Measurements from ENCODE around the gene OR5K2.
A peak's percentile ranks its signal among the peaks of the same experiment; 100 is the strongest.

OR5K2 gene

GRCh38 chr3:98501270-98501669, 3.8 kb downstream of the OR5K2 start:
- H3K4me1 ChIP-seq (ENCODE audit: control insufficient read depth, insufficient read depth, low read length, unreplicated experiment) = no peaks in the 10 kb centered on the region
- no peak overlapping the region for H3K4me3 ChIP-seq (ENCODE audit: low read depth, low read length)
- no peak overlapping the region for H2AFZ ChIP-seq (ENCODE audit: low read length, unreplicated experiment)
- no peaks in the 10 kb centered on the region for H3K36me3 ChIP-seq (ENCODE audit: insufficient read depth, low read length)
- H3K79me2 ChIP-seq (ENCODE audit: control insufficient read depth, insufficient read depth, low read length, unreplicated experiment) = no peaks in the 10 kb centered on the region
- no peak overlapping the region for H3K27ac ChIP-seq (ENCODE audit: low read depth, low read length)
- peaks cover 19% of the 10 kb centered on the region for H3K27me3 ChIP-seq (ENCODE audit: insufficient read depth, low read length)

GRCh38 chr3:98501863-98502576, 4.5 kb downstream of the OR5K2 start:
- no peaks in the 10 kb centered on the region for H3K36me3 ChIP-seq (ENCODE audit: insufficient read depth, low read length)
- H3K79me2 ChIP-seq (ENCODE audit: control insufficient read depth, insufficient read depth, low read length, unreplicated experiment) = no peaks in the 10 kb centered on the region
- no peak overlapping the region for H3K27ac ChIP-seq (ENCODE audit: low read depth, low read length)
- H3K27me3 ChIP-seq (ENCODE audit: insufficient read depth, low read length) = peaks cover 16% of the 10 kb centered on the region
- H3K4me1 ChIP-seq (ENCODE audit: control insufficient read depth, insufficient read depth, low read length, unreplicated experiment) = no peaks in the 10 kb centered on the region
- no peak overlapping the region for H3K4me3 ChIP-seq (ENCODE audit: low read depth, low read length)
- no peak overlapping the region for H2AFZ ChIP-seq (ENCODE audit: low read length, unreplicated experiment)

GRCh38 chr3:98504539-98504938, 7.1 kb downstream of the OR5K2 start:
- no peaks in the 10 kb centered on the region for H3K4me1 ChIP-seq (ENCODE audit: control insufficient read depth, insufficient read depth, low read length, unreplicated experiment)
- no peak overlapping the region for H3K27ac ChIP-seq (ENCODE audit: low read depth, low read length)
- H2AFZ ChIP-seq (ENCODE audit: low read length, unreplicated experiment) = no peak overlapping the region
- no peaks in the 10 kb centered on the region for H3K79me2 ChIP-seq (ENCODE audit: control insufficient read depth, insufficient read depth, low read length, unreplicated experiment)
- H3K4me3 ChIP-seq (ENCODE audit: low read depth, low read length) = no peak overlapping the region
- H3K36me3 ChIP-seq (ENCODE audit: insufficient read depth, low read length) = no peaks in the 10 kb centered on the region
- H3K27me3 ChIP-seq (ENCODE audit: insufficient read depth, low read length) = peaks cover 5% of the 10 kb centered on the region; the same call in 1 of the 2 replicates

GRCh38 chr3:98508582-98508981, 11.1 kb downstream of the OR5K2 start:
- Histone ChIP-seq H3K4me3 (ENCODE audit: low read depth, low read length) (no peak overlapping the region), H3K27ac (ENCODE audit: low read depth, low read length) (no peak overlapping the region), H3K27me3 (ENCODE audit: insufficient read depth, low read length) (no peaks in the 10 kb centered on the region), H3K79me2 (ENCODE audit: control insufficient read depth, insufficient read depth, low read length, unreplicated experiment) (no peaks in the 10 kb centered on the region), H2AFZ (ENCODE audit: low read length, unreplicated experiment) (no peak overlapping the region), H3K36me3 (ENCODE audit: insufficient read depth, low read length) (no peaks in the 10 kb centered on the region), H3K4me1 (ENCODE audit: control insufficient read depth, insufficient read depth, low read length, unreplicated experiment) (peaks cover 8% of the 10 kb centered on the region)

- Histone ChIP-seq H3K79me2 (ENCODE audit: control insufficient read depth, insufficient read depth, low read length, unreplicated experiment) (no peaks in the 10 kb centered on the region), H2AFZ (ENCODE audit: low read length, unreplicated experiment) (no peak overlapping the region), H3K27ac (ENCODE audit: low read depth, low read length) (no peak overlapping the region), H3K36me3 (ENCODE audit: insufficient read depth, low read length) (peaks cover 13% of the 10 kb centered on the region; the same call in 1 of the 2 replicates), H3K4me1 (ENCODE audit: control insufficient read depth, insufficient read depth, low read length, unreplicated experiment) (peaks cover 15% of the 10 kb centered on the region), H3K27me3 (ENCODE audit: insufficient read depth, low read length) (no peaks in the 10 kb centered on the region), H3K4me3 (ENCODE audit: low read depth, low read length) (no peak overlapping the region)
Measured at GRCh38 chr3:98512576-98512975, 15.1 kb downstream of the OR5K2 start.

- H3K27ac ChIP-seq (ENCODE audit: low read depth, low read length) = no peak overlapping the region
- H2AFZ ChIP-seq (ENCODE audit: low read length, unreplicated experiment) = no peak overlapping the region
- H3K79me2 ChIP-seq (ENCODE audit: control insufficient read depth, insufficient read depth, low read length, unreplicated experiment) = no peaks in the 10 kb centered on the region
- H3K4me1 ChIP-seq (ENCODE audit: control insufficient read depth, insufficient read depth, low read length, unreplicated experiment) = peaks cover 15% of the 10 kb centered on the region
- H3K36me3 ChIP-seq (ENCODE audit: insufficient read depth, low read length) = peaks cover 13% of the 10 kb centered on the region; the same call in 1 of the 2 replicates
- H3K27me3 ChIP-seq (ENCODE audit: insufficient read depth, low read length) = no peaks in the 10 kb centered on the region
- H3K4me3 ChIP-seq (ENCODE audit: low read depth, low read length) = no peak overlapping the region
Measured at GRCh38 chr3:98513091-98513511, 15.6 kb downstream of the OR5K2 start.

GRCh38 chr3:98513736-98514135, 16.3 kb downstream of the OR5K2 start:
- peaks cover 19% of the 10 kb centered on the region; the same call in 1 of the 2 replicates for H3K36me3 ChIP-seq (ENCODE audit: insufficient read depth, low read length)
- H3K27ac ChIP-seq (ENCODE audit: low read depth, low read length) = peak overlapping the region; percentile 30; the same call in 1 of the 2 replicates
- no peaks in the 10 kb centered on the region for H3K27me3 ChIP-seq (ENCODE audit: insufficient read depth, low read length)
- no peak overlapping the region for H2AFZ ChIP-seq (ENCODE audit: low read length, unreplicated experiment)
- H3K4me3 ChIP-seq (ENCODE audit: low read depth, low read length) = no peak overlapping the region
- peaks cover 5% of the 10 kb centered on the region for H3K79me2 ChIP-seq (ENCODE audit: control insufficient read depth, insufficient read depth, low read length, unreplicated experiment)
- H3K4me1 ChIP-seq (ENCODE audit: control insufficient read depth, insufficient read depth, low read length, unreplicated experiment) = peaks cover 15% of the 10 kb centered on the region

GRCh38 chr3:98514948-98515347, 17.5 kb downstream of the OR5K2 start:
- Histone ChIP-seq H3K36me3 (ENCODE audit: insufficient read depth, low read length) (peaks cover 31% of the 10 kb centered on the region), H3K27ac (ENCODE audit: low read depth, low read length) (no peak overlapping the region), H3K79me2 (ENCODE audit: control insufficient read depth, insufficient read depth, low read length, unreplicated experiment) (peaks cover 16% of the 10 kb centered on the region), H3K4me1 (ENCODE audit: control insufficient read depth, insufficient read depth, low read length, unreplicated experiment) (peaks cover 15% of the 10 kb centered on the region), H3K4me3 (ENCODE audit: low read depth, low read length) (no peak overlapping the region), H3K27me3 (ENCODE audit: insufficient read depth, low read length) (no peaks in the 10 kb centered on the region), H2AFZ (ENCODE audit: low read length, unreplicated experiment) (no peak overlapping the region)

- H3K4me1 ChIP-seq (ENCODE audit: control insufficient read depth, insufficient read depth, low read length, unreplicated experiment) = peaks cover 12% of the 10 kb centered on the region
- no peaks in the 10 kb centered on the region for H3K27me3 ChIP-seq (ENCODE audit: insufficient read depth, low read length)
- H3K79me2 ChIP-seq (ENCODE audit: control insufficient read depth, insufficient read depth, low read length, unreplicated experiment) = peaks cover 41% of the 10 kb centered on the region
- H2AFZ ChIP-seq (ENCODE audit: low read length, unreplicated experiment) = no peak overlapping the region
- peaks cover 40% of the 10 kb centered on the region for H3K36me3 ChIP-seq (ENCODE audit: insufficient read depth, low read length)
- no peak overlapping the region for H3K4me3 ChIP-seq (ENCODE audit: low read depth, low read length)
- H3K27ac ChIP-seq (ENCODE audit: low read depth, low read length) = no peak overlapping the region
Measured at GRCh38 chr3:98518816-98519215, 21.3 kb downstream of the OR5K2 start.

GRCh38 chr3:98519351-98519750, 21.9 kb downstream of the OR5K2 start:
- H2AFZ ChIP-seq (ENCODE audit: low read length, unreplicated experiment) = no peak overlapping the region
- peaks cover 41% of the 10 kb centered on the region for H3K79me2 ChIP-seq (ENCODE audit: control insufficient read depth, insufficient read depth, low read length, unreplicated experiment)
- H3K4me3 ChIP-seq (ENCODE audit: low read depth, low read length) = no peak overlapping the region
- H3K27me3 ChIP-seq (ENCODE audit: insufficient read depth, low read length) = no peaks in the 10 kb centered on the region
- no peak overlapping the region for H3K27ac ChIP-seq (ENCODE audit: low read depth, low read length)
- H3K4me1 ChIP-seq (ENCODE audit: control insufficient read depth, insufficient read depth, low read length, unreplicated experiment) = peaks cover 12% of the 10 kb centered on the region
- H3K36me3 ChIP-seq (ENCODE audit: insufficient read depth, low read length) = peaks cover 40% of the 10 kb centered on the region

GRCh38 chr3:98521897-98522543, 24.5 kb downstream of the OR5K2 start:
- Histone ChIP-seq H3K4me1 (ENCODE audit: control insufficient read depth, insufficient read depth, low read length, unreplicated experiment) (peaks cover 8% of the 10 kb centered on the region), H3K27me3 (ENCODE audit: insufficient read depth, low read length) (no peaks in the 10 kb centered on the region), H3K79me2 (ENCODE audit: control insufficient read depth, insufficient read depth, low read length, unreplicated experiment) (peaks cover 41% of the 10 kb centered on the region), H3K4me3 (ENCODE audit: low read depth, low read length) (peak overlapping the region; percentile 90), H3K27ac (ENCODE audit: low read depth, low read length) (peak overlapping the region; percentile 84), H2AFZ (ENCODE audit: low read length, unreplicated experiment) (peak overlapping the region; percentile 89), H3K36me3 (ENCODE audit: insufficient read depth, low read length) (peaks cover 28% of the 10 kb centered on the region)
